PC-9 (cell line): ENCODE results near the gene PLIN4.

Experiments
- EZH2 ChIP-seq: fragments of 200-600 bp; sonication (generic); IDR thresholded peaks from 2 replicates; pipeline ENCODE4 v1.8.0; 2017; ENCODE audit warnings: antibody characterized with exemption, low read depth
- TF ChIP-seq, protein P1 (sequence below): fragments of 200-600 bp; sonication (generic); conservative IDR thresholded peaks from 2 replicates; pipeline ENCODE4 v1.6.1; 2017; ENCODE audit warnings: mixed run types, antibody characterized with exemption, mild to moderate bottlenecking, moderate library complexity

DNA sequence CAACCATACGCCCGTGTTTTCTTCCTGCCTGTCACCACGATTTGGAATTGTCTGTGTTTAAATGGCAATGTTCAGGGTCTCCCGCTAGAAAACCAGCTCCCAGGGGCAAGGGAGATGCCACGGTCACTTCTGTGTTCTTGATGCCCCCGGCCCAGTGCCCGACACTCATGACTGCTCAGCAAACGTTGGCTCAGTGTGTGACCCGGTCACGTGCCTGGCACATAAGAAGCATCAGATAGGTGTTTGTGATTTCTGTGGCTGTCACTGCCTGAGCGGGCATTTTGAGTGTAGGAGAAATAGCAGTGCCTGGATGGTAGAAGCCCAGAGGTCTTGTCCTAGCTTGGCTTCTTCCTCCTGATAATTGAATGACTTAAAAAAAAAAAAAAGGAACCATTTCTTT, 30.7 kb downstream of the PLIN4 start:
- TF ChIP-seq, protein P1, sequence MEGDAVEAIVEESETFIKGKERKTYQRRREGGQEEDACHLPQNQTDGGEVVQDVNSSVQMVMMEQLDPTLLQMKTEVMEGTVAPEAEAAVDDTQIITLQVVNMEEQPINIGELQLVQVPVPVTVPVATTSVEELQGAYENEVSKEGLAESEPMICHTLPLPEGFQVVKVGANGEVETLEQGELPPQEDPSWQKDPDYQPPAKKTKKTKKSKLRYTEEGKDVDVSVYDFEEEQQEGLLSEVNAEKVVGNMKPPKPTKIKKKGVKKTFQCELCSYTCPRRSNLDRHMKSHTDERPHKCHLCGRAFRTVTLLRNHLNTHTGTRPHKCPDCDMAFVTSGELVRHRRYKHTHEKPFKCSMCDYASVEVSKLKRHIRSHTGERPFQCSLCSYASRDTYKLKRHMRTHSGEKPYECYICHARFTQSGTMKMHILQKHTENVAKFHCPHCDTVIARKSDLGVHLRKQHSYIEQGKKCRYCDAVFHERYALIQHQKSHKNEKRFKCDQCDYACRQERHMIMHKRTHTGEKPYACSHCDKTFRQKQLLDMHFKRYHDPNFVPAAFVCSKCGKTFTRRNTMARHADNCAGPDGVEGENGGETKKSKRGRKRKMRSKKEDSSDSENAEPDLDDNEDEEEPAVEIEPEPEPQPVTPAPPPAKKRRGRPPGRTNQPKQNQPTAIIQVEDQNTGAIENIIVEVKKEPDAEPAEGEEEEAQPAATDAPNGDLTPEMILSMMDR: no peak
- no peak for TF ChIP-seq EZH2
